Sigmoid colon (tissue), 4 donors: ENCODE measurements around the gene SPTBN5.

ENCODE experiments used
- CTCF ChIP-seq, 4 experiments: fragments of 450-650 bp in 3 of 4; fragments of 200-600 bp in 1 of 4; IDR thresholded peaks; one replicate each; pipeline ENCODE4 v1.5.1; 2016 to 2019; ENCODE audit warnings: antibody characterized with exemption in 4 of 4, mild to moderate bottlenecking in 3 of 4, moderate library complexity in 2 of 4
- EP300 ChIP-seq, 4 donors: sonication (generic); formaldehyde crosslinking; IDR thresholded peaks; one replicate each; pipeline ENCODE4 v1.6.1; 2017; ENCODE audit warnings: antibody characterized with exemption in 4 of 4
- POLR2A ChIP-seq, 2 donors: fragments of 450-650 bp; IDR thresholded peaks; one replicate each; pipeline ENCODE4 v1.6.1; 2016; ENCODE audit warnings: antibody characterized with exemption in 2 of 2, mild to moderate bottlenecking in 2 of 2, moderate library complexity in 2 of 2
- POLR2AphosphoS5 ChIP-seq, 4 donors: sonication (generic); formaldehyde crosslinking; IDR thresholded peaks; one replicate each; pipeline ENCODE4 v1.6.1; 2017; ENCODE audit warnings: antibody characterized with exemption in 4 of 4

GRCh38 chr15:41820791-41821423 is 72.9 kb downstream of the SPTBN5 start:
- TF ChIP-seq POLR2A (IDR thresholded peaks at IDR 0.05) = no peak
- TF ChIP-seq CTCF (IDR thresholded peaks at IDR 0.05) = no peak
- TF ChIP-seq EP300 (IDR thresholded peaks at IDR 0.05) = no peak
- TF ChIP-seq POLR2AphosphoS5 (IDR thresholded peaks at IDR 0.05) = no peak
